ENCODE results near the gene PHKB.

PHKB gene

DNA sequence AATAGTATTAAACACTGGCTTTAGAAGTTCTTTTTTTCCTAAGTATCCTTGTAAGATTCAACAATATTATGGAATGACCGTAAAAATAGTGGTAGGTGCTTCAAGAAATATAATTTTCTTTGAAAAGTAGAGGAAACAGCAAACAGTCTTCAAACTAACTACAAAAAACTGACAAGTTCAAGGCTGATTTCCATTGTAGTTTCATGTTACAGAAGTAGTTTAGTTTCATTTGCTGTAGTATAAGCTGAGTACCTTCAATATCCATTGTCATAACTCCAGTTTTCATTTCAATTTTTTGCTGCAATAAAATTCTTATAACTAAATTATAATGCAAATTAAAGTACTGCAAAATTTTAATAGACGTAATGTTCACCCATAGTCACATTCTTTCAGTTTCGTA lies 19.3 kb downstream of the PHKB start:
- no peak overlapping the region for H3K4me3 ChIP-seq (replicated peaks in 1 of 2; ENCODE audit: low read depth in 2 of 2, low read length in 2 of 2)
- no peak for DNase-seq (ENCODE audit: low read depth in 2 of 2)
- TF ChIP-seq, protein P1, sequence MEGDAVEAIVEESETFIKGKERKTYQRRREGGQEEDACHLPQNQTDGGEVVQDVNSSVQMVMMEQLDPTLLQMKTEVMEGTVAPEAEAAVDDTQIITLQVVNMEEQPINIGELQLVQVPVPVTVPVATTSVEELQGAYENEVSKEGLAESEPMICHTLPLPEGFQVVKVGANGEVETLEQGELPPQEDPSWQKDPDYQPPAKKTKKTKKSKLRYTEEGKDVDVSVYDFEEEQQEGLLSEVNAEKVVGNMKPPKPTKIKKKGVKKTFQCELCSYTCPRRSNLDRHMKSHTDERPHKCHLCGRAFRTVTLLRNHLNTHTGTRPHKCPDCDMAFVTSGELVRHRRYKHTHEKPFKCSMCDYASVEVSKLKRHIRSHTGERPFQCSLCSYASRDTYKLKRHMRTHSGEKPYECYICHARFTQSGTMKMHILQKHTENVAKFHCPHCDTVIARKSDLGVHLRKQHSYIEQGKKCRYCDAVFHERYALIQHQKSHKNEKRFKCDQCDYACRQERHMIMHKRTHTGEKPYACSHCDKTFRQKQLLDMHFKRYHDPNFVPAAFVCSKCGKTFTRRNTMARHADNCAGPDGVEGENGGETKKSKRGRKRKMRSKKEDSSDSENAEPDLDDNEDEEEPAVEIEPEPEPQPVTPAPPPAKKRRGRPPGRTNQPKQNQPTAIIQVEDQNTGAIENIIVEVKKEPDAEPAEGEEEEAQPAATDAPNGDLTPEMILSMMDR (IDR thresholded peaks at IDR 0.05; ENCODE audit: low read depth, low read length), result no peak

DNA sequence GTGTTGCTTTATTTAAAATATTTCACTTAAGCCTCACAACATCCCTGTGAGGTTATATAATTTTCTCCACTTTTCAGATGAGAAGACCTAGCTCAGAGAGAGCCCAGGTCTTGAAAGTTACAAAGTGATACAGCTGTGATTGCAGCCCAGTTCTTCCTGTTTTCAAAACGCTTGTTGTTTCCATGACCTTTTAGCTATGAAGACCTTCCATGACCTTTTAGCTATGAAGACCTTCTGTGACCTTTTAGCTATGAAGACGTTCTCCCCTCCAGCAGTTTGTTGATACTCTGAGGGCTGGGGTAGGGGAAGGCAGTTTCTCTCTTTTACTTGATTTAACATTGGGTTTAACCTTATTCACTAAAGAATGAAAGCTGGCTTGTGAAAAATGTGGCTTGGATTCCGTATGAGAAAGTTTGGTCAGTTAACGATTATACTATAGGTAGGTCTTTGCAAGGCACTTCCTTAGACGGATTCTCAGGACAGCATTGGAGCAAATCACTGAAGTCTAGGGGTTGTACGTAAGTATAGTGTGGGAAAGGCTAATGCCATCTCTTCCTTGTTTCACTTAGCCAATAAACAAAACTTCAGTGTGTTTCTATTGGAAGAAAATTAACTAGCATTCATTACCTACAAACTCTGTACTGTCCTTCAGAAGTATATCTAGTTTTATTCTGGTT lies 20.7 kb downstream of the PHKB start:
- H3K4me3 ChIP-seq (replicated peaks in 1 of 2; ENCODE audit: low read depth in 2 of 2, low read length in 2 of 2), result no peak overlapping the region
- TF ChIP-seq, protein P1 (IDR thresholded peaks at IDR 0.05; ENCODE audit: low read depth, low read length), result no peak
- no peak for DNase-seq (ENCODE audit: low read depth in 2 of 2)

DNA sequence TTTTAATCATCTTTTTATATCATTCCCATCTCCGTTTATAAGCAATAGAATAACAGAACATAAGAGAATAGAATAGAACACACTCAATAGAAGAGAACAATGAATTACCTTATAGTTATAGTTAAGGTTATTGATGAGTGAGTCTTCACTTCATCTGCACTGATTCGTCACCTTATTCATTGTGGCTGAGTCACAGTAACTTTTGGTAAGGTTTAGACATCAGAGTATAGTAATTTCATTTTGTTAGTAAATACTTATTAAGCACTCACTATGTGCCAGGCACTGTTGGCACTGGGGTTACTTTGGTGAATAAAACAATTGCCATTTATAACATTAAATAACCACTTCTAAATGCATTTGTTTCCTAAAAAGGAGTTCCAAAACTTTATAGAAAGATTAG lies 22.5 kb downstream of the PHKB start:
- TF ChIP-seq, protein P1 (IDR thresholded peaks at IDR 0.05; ENCODE audit: low read depth, low read length), result no peak
- DNase-seq (ENCODE audit: low read depth in 2 of 2), result no peak

DNA sequence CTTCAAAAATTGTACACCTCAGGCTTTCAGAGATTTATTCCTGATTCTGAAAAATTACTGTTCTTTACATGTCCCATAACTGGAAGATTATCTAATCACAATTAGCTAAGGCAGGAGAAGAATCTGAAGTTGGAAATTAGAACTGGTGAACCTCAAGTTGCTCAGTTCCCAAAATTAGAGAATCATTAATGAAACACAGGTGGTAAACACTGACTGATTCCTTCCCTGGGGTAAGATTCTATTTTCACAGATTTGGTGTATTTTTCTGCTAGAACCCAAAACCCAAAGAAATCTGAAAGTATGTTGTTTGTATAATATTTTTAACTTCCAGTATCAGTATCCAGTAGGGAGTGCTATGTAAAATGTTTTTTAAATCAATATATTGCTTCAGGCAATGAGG lies 25.7 kb downstream of the PHKB start:
- TF ChIP-seq, protein P1 (IDR thresholded peaks at IDR 0.05; ENCODE audit: low read depth, low read length), result no peak
- H3K4me3 ChIP-seq (replicated peaks in 1 of 2; ENCODE audit: low read depth in 2 of 2, low read length in 2 of 2), result no peak overlapping the region
- DNase-seq (ENCODE audit: low read depth in 2 of 2), result no peak

More for the DNA sequence above, 22.5 kb downstream of the PHKB start:
- H3K4me3 ChIP-seq (replicated peaks in 1 of 2; ENCODE audit: low read depth in 2 of 2, low read length in 2 of 2), result no peak overlapping the region

DNA sequence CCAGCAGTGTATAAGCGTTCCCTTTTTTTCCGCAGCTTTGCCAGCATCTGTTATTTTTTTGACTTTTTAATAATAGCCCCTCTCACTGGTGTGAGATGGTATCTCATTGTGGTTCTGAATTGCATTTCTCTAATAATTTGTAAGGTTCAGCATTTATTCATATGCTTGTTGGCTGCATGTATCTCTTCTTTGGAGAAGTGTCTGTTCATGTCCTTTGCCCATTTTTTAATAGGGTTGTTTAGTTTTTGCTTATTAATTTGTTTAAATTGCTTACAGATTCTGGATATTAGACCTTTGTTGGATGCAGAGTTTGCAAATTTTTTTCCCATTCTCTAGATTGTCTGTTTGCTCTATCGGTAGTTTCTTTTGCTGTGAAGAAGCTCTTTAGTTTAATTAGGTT lies 26.9 kb downstream of the PHKB start:
- TF ChIP-seq, protein P1 (IDR thresholded peaks at IDR 0.05; ENCODE audit: low read depth, low read length), result no peak
- no peak overlapping the region for H3K4me3 ChIP-seq (replicated peaks in 1 of 2; ENCODE audit: low read depth in 2 of 2, low read length in 2 of 2)
- no peak for DNase-seq (ENCODE audit: low read depth in 2 of 2)

DNA sequence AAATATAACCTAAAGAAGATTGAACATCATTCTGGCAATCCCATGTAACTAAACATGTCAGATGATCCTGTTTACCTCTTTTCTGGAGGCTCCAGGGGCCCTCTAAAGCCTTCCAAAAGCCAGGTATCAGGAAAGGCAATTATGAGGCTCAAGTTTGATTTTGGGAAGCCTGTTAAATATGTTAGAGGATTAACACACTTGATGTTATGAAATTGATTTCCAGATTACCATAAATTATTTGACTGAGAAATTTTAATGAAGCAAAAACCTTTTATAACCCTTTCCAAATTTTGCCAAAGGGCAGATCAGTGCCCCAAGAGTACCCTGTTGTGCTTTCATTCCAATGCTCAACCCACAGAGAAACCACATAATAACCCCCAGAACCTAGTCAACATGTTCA lies 29.3 kb downstream of the PHKB start:
- TF ChIP-seq, protein P1 (IDR thresholded peaks at IDR 0.05; ENCODE audit: low read depth, low read length), result no peak
- no peak for DNase-seq (ENCODE audit: low read depth in 2 of 2)
- no peak overlapping the region for H3K4me3 ChIP-seq (replicated peaks in 1 of 2; ENCODE audit: low read depth in 2 of 2, low read length in 2 of 2)

DNA sequence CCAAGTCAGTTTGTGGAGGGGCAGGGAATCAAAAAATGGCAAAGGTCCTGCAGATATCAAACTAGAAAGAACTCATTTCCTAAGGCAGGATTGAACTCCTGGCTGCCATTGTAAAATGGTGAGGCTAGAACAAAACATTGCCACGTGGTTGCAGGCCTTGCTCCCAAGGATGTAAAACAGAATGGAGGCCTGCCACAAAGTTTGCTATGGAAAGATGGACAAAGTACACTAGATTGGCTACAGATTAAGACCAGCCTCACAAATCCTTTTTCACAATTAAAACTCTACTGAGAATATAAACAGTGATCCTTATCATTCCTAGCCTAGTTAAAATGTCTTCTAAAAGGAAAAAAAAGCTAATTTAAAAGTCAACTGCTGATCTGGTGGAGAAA lies 30.9 kb downstream of the PHKB start:
- no peak for DNase-seq (ENCODE audit: low read depth in 2 of 2)
- no peak overlapping the region for H3K4me3 ChIP-seq (replicated peaks in 1 of 2; ENCODE audit: low read depth in 2 of 2, low read length in 2 of 2)
- TF ChIP-seq, protein P1 (IDR thresholded peaks at IDR 0.05; ENCODE audit: low read depth, low read length), result no peak
